GM11168 (cell line): ENCODE measurements around the gene RPL27A.
"Not testable (repeated sequence)": the region's sequence is repeated elsewhere in the genome, so short reads cannot be mapped to it uniquely, and the experiment has no call there.

ENCODE experiments used
- in situ Hi-C: fragments of 300-500 bp; cut with MboI; formaldehyde crosslinking; loops from one replicate; pipeline ENCODE4 v1.12.0; 2022; ENCODE audit warnings: low sequenced_read_pairs; ENCODE audit not compliant: unreplicated experiment

RPL27A gene

GRCh38 chr11:8682303-8683114, at the start of gene RPL27A, which contains the start of gene TRIM66:
Gene RPL27A, plus strand, starts transcription at chr11:8682792. Its CDS starts 22 bp downstream, at chr11:8682814.
Gene TRIM66, minus strand, starts transcription at chr11:8682665. Its CDS starts 10,391 bp downstream, at chr11:8672274.
- in situ Hi-C loops, result loop anchor here (25.0 kb wide), 1 partner anchor 280 kb away; the partner anchor contains the start of gene TMEM9B

DNA sequence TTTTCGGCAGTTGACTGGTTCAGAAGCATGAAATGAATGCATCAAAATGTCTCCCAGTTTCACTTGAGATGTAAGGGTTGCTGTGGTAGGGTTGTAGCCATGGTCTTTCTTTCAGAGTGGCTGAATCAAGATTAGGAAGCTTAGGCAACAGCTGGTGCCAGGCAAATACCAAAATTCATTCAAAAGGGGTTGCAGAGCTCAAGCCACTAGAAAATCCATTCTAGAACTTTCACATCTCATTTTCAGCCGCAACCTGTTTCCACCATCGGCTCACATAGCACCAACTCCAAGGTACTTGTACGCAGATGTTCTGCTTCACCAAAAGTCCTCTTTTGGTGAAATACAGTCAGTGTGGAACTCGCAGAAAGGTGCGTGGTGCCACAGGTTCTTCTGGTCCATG, 48.1 kb upstream of the RPL27A start:
- in situ Hi-C loops, result no loop called here

GRCh38 chr11:8636127-8636526, 46.5 kb upstream of the RPL27A start:
- in situ Hi-C loops, result no loop called here

- in situ Hi-C loops, result no loop called here
These were observed 44.3 kb upstream of the RPL27A start for GRCh38 chr11:8638300-8638699.

- in situ Hi-C loops, result no loop called here
These were observed 42.9 kb upstream of the RPL27A start for GRCh38 chr11:8639655-8640054.

DNA sequence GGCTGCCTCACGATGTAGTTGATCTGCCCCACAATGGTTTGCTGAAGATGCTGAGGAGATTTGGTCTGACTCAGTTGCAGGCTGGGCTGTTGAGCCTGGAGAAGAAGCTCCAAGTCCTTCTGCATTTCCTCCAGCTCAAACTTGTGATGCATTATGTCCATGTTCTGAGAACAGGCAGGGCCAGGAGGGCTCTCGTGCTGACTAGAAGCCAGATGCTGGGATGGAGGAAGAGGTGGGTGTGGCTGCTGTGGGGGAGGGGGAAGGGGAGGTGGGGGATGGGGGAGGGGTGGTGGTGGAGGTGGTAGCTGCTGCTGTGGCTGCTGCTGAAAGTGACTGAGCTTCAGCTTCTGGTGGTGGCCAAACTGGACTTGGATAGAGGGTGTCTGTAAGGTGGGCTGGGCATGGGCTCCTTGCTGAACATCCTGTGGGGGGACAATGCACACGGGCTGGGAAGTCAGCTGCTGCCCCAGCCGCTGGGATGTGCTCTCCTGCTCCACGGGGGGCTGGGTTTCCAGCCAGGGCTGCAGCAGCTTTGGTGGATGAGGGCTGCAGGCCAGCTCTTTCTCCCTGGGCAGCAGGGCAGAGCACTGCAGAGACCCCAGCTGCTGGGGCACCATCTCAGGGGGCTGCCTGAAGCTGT, 42.2 kb upstream of the RPL27A start:
- in situ Hi-C loops, result no loop called here

DNA sequence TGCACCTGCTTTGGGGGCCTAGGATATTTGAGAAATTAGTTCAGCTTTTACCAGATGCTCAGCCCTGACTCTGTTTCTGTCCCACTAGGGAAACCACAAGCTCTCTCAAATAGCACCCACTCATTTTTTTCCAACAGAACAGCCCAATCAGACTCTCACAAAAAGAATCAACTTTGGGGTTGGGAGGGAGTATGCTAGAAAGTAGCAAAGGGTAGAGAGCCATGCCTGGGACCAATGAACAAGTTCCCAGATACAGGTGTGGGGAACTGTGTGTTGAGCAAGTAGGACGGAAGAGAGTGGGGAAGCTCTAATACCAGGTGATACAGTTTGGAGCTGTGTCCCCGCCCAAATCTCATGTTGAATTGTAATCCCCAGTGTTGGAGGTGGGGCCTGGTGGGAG, 41.3 kb upstream of the RPL27A start:
- in situ Hi-C loops, result no loop called here

GRCh38 chr11:8642196-8642841, 40.3 kb upstream of the RPL27A start:
- in situ Hi-C loops, result no loop called here

- in situ Hi-C loops, result no loop called here
These were observed 35.7 kb upstream of the RPL27A start for GRCh38 chr11:8646873-8647272.

DNA sequence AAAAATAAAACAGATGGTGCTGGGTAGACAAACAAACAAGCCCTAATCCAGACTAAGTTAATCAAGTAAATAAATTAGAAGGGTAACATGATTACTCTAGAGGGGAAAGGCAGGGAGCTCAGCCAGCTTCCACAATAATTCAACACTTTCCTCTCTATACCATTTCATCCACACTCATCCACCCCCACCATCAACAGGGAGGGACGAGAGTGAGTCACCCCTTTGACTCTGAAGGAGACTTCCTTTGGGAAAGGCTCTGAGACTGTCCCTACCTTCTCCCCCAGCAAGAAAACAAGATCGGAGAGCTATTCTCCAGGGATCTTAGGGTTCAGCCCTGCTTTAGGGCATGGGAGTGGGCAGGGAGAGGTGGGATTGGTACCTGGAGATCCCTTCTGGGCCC, 33.2 kb upstream of the RPL27A start:
- in situ Hi-C loops, result no loop called here

DNA sequence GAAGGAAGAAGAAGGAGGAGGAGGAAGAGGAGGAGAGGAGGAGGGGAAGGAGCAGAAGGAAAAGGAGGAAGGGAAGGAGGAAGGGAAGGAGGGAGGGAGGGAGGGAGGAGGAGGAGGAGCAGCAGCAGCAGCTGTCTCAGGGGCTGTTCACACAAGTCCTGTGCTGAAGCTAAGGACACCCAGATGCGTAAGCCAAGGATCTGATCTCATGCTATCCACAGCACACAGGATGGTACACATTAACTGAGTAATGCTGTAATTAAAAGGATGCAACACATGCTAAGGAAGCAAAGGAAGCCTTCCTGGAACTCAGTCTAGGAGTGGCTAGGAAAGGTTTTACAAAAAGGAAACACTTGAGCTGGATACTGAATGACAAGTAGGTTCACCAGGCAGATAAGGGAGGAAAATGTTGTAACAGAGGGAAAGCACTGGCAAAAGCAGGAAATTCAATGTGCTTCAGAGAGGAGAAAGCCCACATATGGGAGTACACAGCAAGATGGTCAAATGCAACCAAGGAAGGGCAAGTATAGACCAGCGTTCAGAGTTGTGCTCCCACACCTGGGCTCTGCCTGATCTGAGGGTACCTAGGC, 32.1 kb upstream of the RPL27A start:
- in situ Hi-C loops, result no loop called here

- in situ Hi-C loops, result no loop called here
These were observed 30.5 kb upstream of the RPL27A start for GRCh38 chr11:8652140-8652539.

- in situ Hi-C loops, result no loop called here
These were observed 28.1 kb upstream of the RPL27A start for GRCh38 chr11:8654503-8654902.

DNA sequence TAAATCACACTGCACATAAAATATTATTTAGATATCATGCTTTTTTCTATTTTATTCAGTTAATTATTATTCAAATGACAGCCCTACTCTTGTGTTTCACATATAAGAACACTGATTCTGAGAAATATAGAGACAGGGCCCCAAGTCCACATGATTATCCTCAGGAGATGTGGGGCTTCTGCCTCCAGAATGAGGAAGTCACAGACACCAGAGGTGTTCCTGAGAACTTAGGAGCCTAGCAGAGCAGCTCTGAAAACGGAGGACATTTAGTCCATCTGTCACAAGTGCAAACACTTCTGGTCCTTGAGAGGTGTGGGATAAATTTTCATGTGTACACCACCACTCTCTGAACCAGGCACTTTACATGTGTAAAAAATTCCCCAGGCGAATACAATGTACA, 26.3 kb upstream of the RPL27A start:
- in situ Hi-C loops, result no loop called here

- in situ Hi-C loops, result no loop called here
These were observed 24.1 kb upstream of the RPL27A start for GRCh38 chr11:8658321-8659057.

- in situ Hi-C loops, result no loop called here
These were observed 21.4 kb upstream of the RPL27A start for GRCh38 chr11:8661001-8661795.

DNA sequence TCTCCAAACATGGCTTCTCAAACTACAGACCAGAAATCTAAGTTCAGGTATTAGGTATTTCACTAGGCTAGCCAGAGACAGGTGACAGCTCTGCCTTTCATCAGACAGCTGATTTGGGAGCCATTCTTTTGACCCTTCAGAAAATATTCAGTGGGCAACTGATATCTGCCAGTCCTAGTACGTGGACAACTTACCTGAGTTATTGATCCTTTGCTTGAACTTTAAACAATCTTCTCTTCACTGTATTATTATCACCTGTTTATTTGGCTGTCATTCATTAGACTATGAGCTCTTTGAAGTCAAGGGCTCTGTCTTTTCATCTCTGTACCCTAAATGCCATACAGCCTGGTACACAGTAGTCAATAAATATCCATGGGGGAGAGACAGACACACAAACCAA, 17.4 kb upstream of the RPL27A start:
- in situ Hi-C loops, result no loop called here

GRCh38 chr11:8670081-8670480, 12.5 kb upstream of the RPL27A start:
- in situ Hi-C loops, result not testable (repeated sequence)

DNA sequence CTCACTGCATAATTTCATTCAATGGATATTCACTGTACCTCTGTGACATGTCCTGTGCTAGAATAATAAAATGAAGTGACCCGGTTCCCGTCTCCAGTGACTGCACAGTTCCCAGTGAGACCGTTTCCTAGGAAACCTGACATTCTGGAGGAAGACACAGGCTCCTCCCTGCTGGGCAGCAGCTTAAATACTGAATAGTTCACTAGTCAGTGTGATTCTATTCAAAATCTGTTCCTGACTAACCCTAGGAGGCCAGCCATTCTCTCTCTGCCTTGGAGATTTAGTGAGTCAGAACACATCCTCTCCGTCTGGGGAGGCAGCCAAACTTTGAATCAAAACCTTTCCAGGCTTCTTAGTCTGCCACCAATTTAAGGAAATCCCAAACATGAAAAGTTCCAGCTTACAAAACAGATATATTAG, 11.4 kb upstream of the RPL27A start:
- in situ Hi-C loops, result no loop called here
